Measurements from ENCODE around the gene PDIA2.

GRCh38 chr16:239948-240277, 43.1 kb upstream of the PDIA2 start:
- TF ChIP-seq POLR2A (IDR thresholded peaks at IDR 0.05): no peak
- TF ChIP-seq CTCF (IDR thresholded peaks at IDR 0.05): no peak
- TF ChIP-seq EP300 (IDR thresholded peaks at IDR 0.05): no peak
- TF ChIP-seq POLR2AphosphoS5 (IDR thresholded peaks at IDR 0.05): no peak

All from upper lobe of left lung (tissue), 4 donors.